Adipocyte (in vitro differentiated cells): ENCODE results near the gene UHMK1.
"Not testable (repeated sequence)": the region's sequence is repeated elsewhere in the genome, so short reads cannot be mapped to it uniquely, and the experiment has no call there.

ENCODE experiments used
- DNase-seq: peaks from one replicate; pipeline ENCODE4 v3.0.0-alpha.2; 2015; ENCODE audit warnings: low read depth
- H3K27me3 ChIP-seq: replicated peaks from 2 replicates; pipeline ENCODE4 v1.7.0; 2013; ENCODE audit warnings: mild to moderate bottlenecking, low read length, moderate library complexity; ENCODE audit not compliant: control insufficient read depth, insufficient read depth
- H3K36me3 ChIP-seq: 2 replicates; pipeline ENCODE4 v1.7.0; 2013; ENCODE audit warnings: low read length, mild to moderate bottlenecking, moderate library complexity; ENCODE audit not compliant: control insufficient read depth, insufficient read depth, severe bottlenecking
- H3K4me1 ChIP-seq: 2 replicates; pipeline ENCODE4 v1.7.0; 2013; ENCODE audit warnings: mild to moderate bottlenecking, low read length, moderate library complexity; ENCODE audit not compliant: control insufficient read depth, insufficient read depth
- H3K4me3 ChIP-seq: 2 replicates; pipeline ENCODE4 v1.7.0; 2013; ENCODE audit warnings: mild to moderate bottlenecking, low read length, moderate library complexity
- H3K9ac ChIP-seq: 2 replicates; pipeline ENCODE4 v1.7.0; 2013; ENCODE audit warnings: mild to moderate bottlenecking, low read length, moderate library complexity
- H3K9me3 ChIP-seq: 2 replicates; pipeline ENCODE4 v1.7.0; 2013; ENCODE audit warnings: mild to moderate bottlenecking, low read length, moderate library complexity; ENCODE audit not compliant: control insufficient read depth

Gene UHMK1

GRCh38 chr1:162476620-162477019 is 21.0 kb upstream of the UHMK1 start:
- Histone ChIP-seq H3K4me3 (no peak overlapping the region), H3K27me3 (no peaks in the 10 kb centered on the region), H3K36me3 (no peaks in the 10 kb centered on the region), H3K9me3 (peaks cover 13% of the 10 kb centered on the region), H3K9ac (no peak overlapping the region), H3K4me1 (no peaks in the 10 kb centered on the region)
- no peak for DNase-seq

DNA sequence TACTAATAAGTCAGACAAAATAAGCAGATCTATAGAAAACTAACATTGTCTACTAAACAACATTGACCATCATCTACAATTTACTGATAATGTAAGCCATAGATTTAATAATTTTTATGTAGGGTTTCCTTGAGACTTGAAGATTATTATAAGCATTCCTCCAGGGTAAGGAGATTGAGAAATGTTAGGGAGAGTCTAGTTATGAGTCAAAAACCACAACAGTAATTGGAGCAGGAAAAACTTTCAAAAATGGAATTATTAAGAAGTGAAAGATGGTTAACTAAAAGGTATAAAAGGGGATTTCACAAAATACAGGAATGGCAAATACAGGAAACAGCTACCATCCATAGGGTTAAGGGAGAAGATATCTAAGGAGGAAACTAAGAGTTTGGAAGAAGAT is 12.4 kb upstream of the UHMK1 start:
- Histone ChIP-seq H3K9ac (no peak overlapping the region), H3K27me3 (no peaks in the 10 kb centered on the region), H3K9me3 (peaks cover 4% of the 10 kb centered on the region), H3K4me3 (peak overlapping the region; percentile 28), H3K36me3 (no peaks in the 10 kb centered on the region), H3K4me1 (peaks cover 11% of the 10 kb centered on the region)
- DNase-seq, result peak; percentile 49

- no peak overlapping the region for H3K4me3 ChIP-seq
- DNase-seq, result no peak
- no peak overlapping the region for H3K9ac ChIP-seq
- peaks cover 11% of the 10 kb centered on the region for H3K4me1 ChIP-seq
- H3K36me3 ChIP-seq, result no peaks in the 10 kb centered on the region
- no peaks in the 10 kb centered on the region for H3K27me3 ChIP-seq
- no peaks in the 10 kb centered on the region for H3K9me3 ChIP-seq
Measured at GRCh38 chr1:162487241-162487640, 10.4 kb upstream of the UHMK1 start.

DNA sequence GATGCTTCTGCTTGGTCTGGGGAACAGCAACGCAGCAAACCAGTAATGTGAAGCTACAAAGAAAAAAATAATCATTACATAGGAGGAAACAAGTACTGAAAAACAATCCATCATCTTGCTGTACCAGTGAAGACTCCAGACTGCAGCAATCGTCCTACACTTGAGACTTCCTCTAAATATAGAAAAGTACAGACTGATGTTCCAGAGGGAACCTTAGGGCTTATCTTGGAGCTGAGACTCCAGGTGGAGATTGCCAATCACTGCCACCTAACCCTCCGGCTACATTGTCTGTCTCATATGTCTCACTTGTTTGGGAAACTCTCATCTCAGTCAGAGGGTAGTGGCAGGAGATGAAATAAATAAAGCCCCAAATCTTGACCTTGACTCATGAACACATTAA is 9.4 kb upstream of the UHMK1 start:
- H3K27me3 ChIP-seq, result no peaks in the 10 kb centered on the region
- H3K9me3 ChIP-seq, result no peaks in the 10 kb centered on the region
- H3K4me1 ChIP-seq, result peaks cover 11% of the 10 kb centered on the region
- no peak overlapping the region for H3K9ac ChIP-seq
- H3K4me3 ChIP-seq, result no peak overlapping the region
- H3K36me3 ChIP-seq, result no peaks in the 10 kb centered on the region
- DNase-seq, result no peak

DNA sequence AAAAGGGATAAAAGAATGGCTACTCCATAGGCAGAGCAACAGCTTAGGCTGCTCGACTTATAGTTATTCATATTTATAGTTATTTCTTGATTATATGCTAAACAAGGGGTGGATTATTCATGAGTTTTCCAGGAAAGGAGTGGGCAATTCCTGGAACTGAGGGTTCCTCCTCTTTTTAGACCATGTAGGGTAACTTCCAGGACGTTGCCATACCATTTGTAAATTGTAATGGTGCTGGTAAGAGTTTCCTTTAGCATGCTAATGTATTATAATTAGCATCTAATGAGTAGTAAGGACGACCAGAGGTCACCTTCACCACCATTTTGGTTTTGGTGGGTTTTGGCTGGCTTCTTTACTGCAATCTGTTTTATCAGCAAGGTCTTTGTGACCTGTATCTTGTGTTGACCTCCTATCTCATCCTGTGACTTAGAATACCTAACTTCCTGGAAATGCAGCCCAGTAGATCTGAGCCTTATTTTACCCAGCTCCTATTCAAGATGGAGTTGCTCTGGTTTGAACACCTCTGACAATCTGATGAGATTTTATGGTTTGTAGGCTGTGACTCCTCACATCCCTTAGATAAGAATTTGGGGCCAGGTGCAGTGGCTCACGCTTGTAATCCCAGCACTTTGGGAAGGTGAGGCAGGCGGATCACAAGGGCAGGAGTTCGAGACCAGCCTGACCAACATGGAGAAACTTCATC is 1.9 kb upstream of the UHMK1 start:
- H3K9ac ChIP-seq, H3K27me3 ChIP-seq, H3K4me3 ChIP-seq, H3K36me3 ChIP-seq, H3K9me3 ChIP-seq, DNase-seq: not testable (repeated sequence)
- peaks cover 24% of the 10 kb centered on the region for H3K4me1 ChIP-seq

DNA sequence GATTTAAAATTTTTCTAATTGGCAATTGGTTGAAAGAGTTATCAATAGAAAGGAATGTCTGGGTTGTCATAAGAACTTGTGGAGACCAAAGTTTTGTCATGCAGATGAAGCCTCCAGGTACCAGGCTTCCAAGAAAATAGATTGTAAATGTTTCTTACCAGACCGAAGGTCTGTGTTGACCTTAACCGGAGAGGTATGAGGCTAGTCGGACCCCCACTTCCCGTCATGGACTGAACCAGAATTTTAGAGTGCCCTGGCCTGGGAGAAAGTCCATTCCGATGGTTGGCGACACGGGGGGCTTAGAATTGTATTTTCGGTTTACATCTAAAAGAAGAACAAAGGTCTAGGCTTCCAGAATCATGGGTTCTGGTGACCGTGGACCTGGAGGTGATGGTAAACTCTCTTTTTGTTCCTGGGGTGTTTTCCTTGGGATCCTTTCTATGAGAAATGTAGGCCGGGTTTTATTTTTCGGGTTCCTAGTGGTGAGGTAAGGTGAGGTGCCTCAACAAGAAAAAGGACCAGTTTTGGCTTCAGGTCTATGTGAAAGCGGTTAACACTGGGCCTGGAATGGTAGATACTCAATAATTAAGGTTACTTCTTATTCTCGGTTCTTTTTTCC is 405 bp upstream of the UHMK1 start:
- H3K4me1 ChIP-seq, result peaks cover 38% of the 10 kb centered on the region
- H3K9me3 ChIP-seq, result no peaks in the 10 kb centered on the region
- no peaks in the 10 kb centered on the region for H3K27me3 ChIP-seq
- H3K4me3 ChIP-seq, result peak overlapping the region; percentile 96
- H3K36me3 ChIP-seq, result peaks cover 18% of the 10 kb centered on the region
- no peak for DNase-seq
- peak overlapping the region; percentile 99 for H3K9ac ChIP-seq

- Histone ChIP-seq H3K27me3 (no peaks in the 10 kb centered on the region), H3K4me3 (peak overlapping the region; percentile 96), H3K9ac (peak overlapping the region; percentile 99), H3K36me3 (peaks cover 29% of the 10 kb centered on the region), H3K9me3 (no peaks in the 10 kb centered on the region), H3K4me1 (peaks cover 43% of the 10 kb centered on the region)
- peak; percentile 54 for DNase-seq
Measured at GRCh38 chr1:162498496-162498810, 835 bp downstream of the UHMK1 start.

- peaks cover 43% of the 10 kb centered on the region for H3K4me1 ChIP-seq
- H3K27me3 ChIP-seq, result no peaks in the 10 kb centered on the region
- peak overlapping the region; percentile 99 for H3K9ac ChIP-seq
- no peaks in the 10 kb centered on the region for H3K9me3 ChIP-seq
- peaks cover 53% of the 10 kb centered on the region for H3K36me3 ChIP-seq
- peak; percentile 26 for DNase-seq
- H3K4me3 ChIP-seq, result peak overlapping the region; percentile 96
Measured at GRCh38 chr1:162500805-162501204, 3.2 kb downstream of the UHMK1 start.

GRCh38 chr1:162502077-162502476 is 4.5 kb downstream of the UHMK1 start:
- Histone ChIP-seq H3K4me3 (no peak overlapping the region), H3K4me1 (peaks cover 43% of the 10 kb centered on the region), H3K9ac (no peak overlapping the region), H3K9me3 (no peaks in the 10 kb centered on the region), H3K36me3 (peaks cover 66% of the 10 kb centered on the region), H3K27me3 (no peaks in the 10 kb centered on the region)
- DNase-seq, result no peak

DNA sequence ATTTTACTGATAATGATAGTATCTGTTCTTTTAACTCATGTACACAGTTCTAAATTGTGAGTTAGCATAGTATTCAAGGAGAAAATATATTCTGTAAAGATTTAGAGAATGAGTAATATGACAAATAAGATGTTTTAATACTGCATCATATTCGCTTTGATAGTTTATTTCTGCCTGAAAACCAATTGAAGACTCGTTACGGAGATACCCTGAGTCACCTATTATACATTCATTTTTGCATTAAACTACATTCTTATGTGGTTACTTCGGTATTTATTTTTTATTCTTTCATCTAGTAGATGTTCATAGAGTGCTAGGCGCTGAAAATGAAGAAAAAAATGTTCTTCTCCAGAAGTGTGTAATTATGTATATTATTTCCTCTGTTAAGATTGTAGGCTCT is 5.3 kb downstream of the UHMK1 start:
- DNase-seq, result peak; percentile 45
- no peaks in the 10 kb centered on the region for H3K9me3 ChIP-seq
- H3K9ac ChIP-seq, result no peak overlapping the region
- H3K36me3 ChIP-seq, result peaks cover 70% of the 10 kb centered on the region
- no peaks in the 10 kb centered on the region for H3K27me3 ChIP-seq
- H3K4me3 ChIP-seq, result no peak overlapping the region
- H3K4me1 ChIP-seq, result peaks cover 40% of the 10 kb centered on the region

GRCh38 chr1:162527314-162527713 is 29.7 kb downstream of the UHMK1 start:
- H3K27me3 ChIP-seq, result no peaks in the 10 kb centered on the region
- no peak for DNase-seq
- H3K4me3 ChIP-seq, result no peak overlapping the region
- no peaks in the 10 kb centered on the region for H3K4me1 ChIP-seq
- no peak overlapping the region for H3K9ac ChIP-seq
- peaks cover 54% of the 10 kb centered on the region for H3K36me3 ChIP-seq
- H3K9me3 ChIP-seq, result no peaks in the 10 kb centered on the region
